Natural killer cell (primary cell): ENCODE data around the gene BCAS3. TPM values are rescaled to one million over a fixed set of nuclear protein-coding genes. Genes with fewer than 3 reads are reported as not detected.
A peak's percentile ranks its signal among the peaks of the same experiment; 100 is the strongest.

Experiments used
- ATAC-seq, 3 donors: fragments of 150-1000 bp in 2 of 3; fragments of 200-7000 bp in 1 of 3; cut with Tn5 transposase; 1 replicate in 1 of 3; 2 replicates in 2 of 3; pipeline ENCODE4 v1.10.0; 2021; ENCODE audit warnings: mild to moderate bottlenecking in 2 of 3, moderate library complexity in 2 of 3
- DNase-seq, 2 donors: peaks; one replicate each; pipeline versions ENCODE4 v3.0.0 to v3.0.0-alpha.2; 2013 to 2021; ENCODE audit warnings: mixed read lengths in 1 of 2
- H3K27ac ChIP-seq: one replicate; pipeline ENCODE4 v1.5.1; 2013; ENCODE audit warnings: mild to moderate bottlenecking, low read length
- H3K27me3 ChIP-seq: one replicate; pipeline ENCODE4 v1.6.1; 2013; ENCODE audit warnings: low read length; ENCODE audit not compliant: control insufficient read depth, insufficient read depth
- H3K36me3 ChIP-seq: one replicate; pipeline ENCODE4 v1.6.1; 2013; ENCODE audit warnings: low read length; ENCODE audit not compliant: control insufficient read depth, insufficient read depth
- H3K4me1 ChIP-seq: one replicate; pipeline ENCODE4 v1.6.1; 2013; ENCODE audit warnings: low read length; ENCODE audit not compliant: control insufficient read depth, insufficient read depth
- H3K4me3 ChIP-seq: one replicate; pipeline ENCODE4 v1.5.1; 2013; ENCODE audit warnings: low read length
- H3K9me3 ChIP-seq: one replicate; pipeline ENCODE4 v1.6.1; 2013; ENCODE audit warnings: low read length; ENCODE audit not compliant: control insufficient read depth, insufficient read depth
- H3K27ac Mint-ChIP-seq, 2 donors: one replicate each; pipeline ENCODE4 v1.8.0; 2022; ENCODE audit warnings: mild to moderate bottlenecking in 2 of 2, mixed read lengths in 2 of 2, moderate library complexity in 1 of 2
- H3K27me3 Mint-ChIP-seq, 2 donors: one replicate each; pipeline ENCODE4 v1.8.0; 2022; ENCODE audit warnings: low read depth in 2 of 2, mixed read lengths in 2 of 2
- H3K36me3 Mint-ChIP-seq: one replicate; pipeline ENCODE4 v1.8.0; 2022; ENCODE audit warnings: mixed read lengths
- H3K4me1 Mint-ChIP-seq, 2 donors: one replicate each; pipeline ENCODE4 v1.8.0; 2022; ENCODE audit warnings: mixed read lengths in 2 of 2
- H3K4me3 Mint-ChIP-seq: one replicate; pipeline ENCODE4 v1.8.0; 2022; ENCODE audit warnings: mild to moderate bottlenecking, moderate library complexity, mixed read lengths
- H3K9me3 Mint-ChIP-seq, 2 donors: one replicate each; pipeline ENCODE4 v1.8.0; 2022; ENCODE audit warnings: mixed read lengths in 2 of 2
- WGBS: methylation state at CpG from one replicate; pipeline ENCODE4 v1.1.7; 2013; ENCODE audit warnings: missing lambda C conversion rate; ENCODE audit not compliant: insufficient coverage; 5-methylcytosine and 5-hydroxymethylcytosine counted together
- intact Hi-C: fragments of 100-400 bp; cut with micrococcal nuclease; formaldehyde crosslinking; loops from one replicate; pipeline ENCODE4 v1.14.2; 2022
- total RNA-seq, 4 donors: library from RNA; stranded (reverse); fragments of 120-200 nt in 1 of 4; gene quantifications; one replicate each; pipeline versions ENCODE4 v1.2.3 to v1.2.4, GENCODE V29; 2013 to 2022
- TF ChIP-seq, protein P1 (sequence below): fragments of 200-600 bp; IDR thresholded peaks from one replicate; pipeline ENCODE4 v1.8.0; 2022; ENCODE audit warnings: antibody characterized with exemption

The BCAS3 gene
- total RNA-seq, 3 donors from 2014 or later (not counting 1 experiment from before 2014, with no cell fraction given), result 60.5 to 87.8 (median 72.0) TPM

DNA sequence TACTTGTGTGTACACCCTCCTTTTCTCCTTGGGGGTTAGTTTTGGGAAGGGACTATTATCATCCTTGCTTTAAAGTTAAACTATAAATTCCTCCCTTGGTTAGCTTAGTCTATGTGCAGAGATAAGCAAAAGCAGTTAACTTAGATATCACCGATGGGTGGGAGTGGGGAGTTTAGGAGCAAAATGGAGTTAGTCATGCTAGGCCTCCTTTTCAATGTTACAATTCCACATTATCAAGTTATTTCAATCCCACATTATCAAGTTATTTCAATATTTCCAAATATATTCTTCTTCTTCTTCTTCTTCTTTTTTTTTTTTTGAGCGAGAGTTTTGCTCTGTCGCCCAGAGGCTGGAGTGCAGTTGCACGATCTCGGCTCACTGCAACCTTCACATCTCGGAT lies 1.7 kb upstream of the BCAS3 start:
- Histone ChIP-seq H3K27me3 (no peaks in the 10 kb centered on the region), H3K4me3 (no peak overlapping the region), H3K4me1 (peaks cover 10% of the 10 kb centered on the region), H3K27ac (no peak overlapping the region), H3K36me3 (no peaks in the 10 kb centered on the region), H3K9me3 (no peaks in the 10 kb centered on the region)
- intact Hi-C loops, result loop anchor here (2.0 kb wide), 1 partner anchor 75 kb away; the partner anchor contains the start of gene PPM1D
- 94% methylated on average over 5 of the region's 6 CpGs for WGBS
- peak overlapping the region; percentile 70 for H3K4me3 Mint-ChIP-seq
- ATAC-seq, result no peak
- H3K27ac Mint-ChIP-seq, result peak overlapping the region in 1 of 2 donors; percentile 21
- no peaks in the 10 kb centered on the region for H3K27me3 Mint-ChIP-seq
- no peaks in the 10 kb centered on the region for H3K36me3 Mint-ChIP-seq
- peaks cover 20 to 31% of the 10 kb centered on the region in 2 donors for H3K4me1 Mint-ChIP-seq
- TF ChIP-seq, protein P1, sequence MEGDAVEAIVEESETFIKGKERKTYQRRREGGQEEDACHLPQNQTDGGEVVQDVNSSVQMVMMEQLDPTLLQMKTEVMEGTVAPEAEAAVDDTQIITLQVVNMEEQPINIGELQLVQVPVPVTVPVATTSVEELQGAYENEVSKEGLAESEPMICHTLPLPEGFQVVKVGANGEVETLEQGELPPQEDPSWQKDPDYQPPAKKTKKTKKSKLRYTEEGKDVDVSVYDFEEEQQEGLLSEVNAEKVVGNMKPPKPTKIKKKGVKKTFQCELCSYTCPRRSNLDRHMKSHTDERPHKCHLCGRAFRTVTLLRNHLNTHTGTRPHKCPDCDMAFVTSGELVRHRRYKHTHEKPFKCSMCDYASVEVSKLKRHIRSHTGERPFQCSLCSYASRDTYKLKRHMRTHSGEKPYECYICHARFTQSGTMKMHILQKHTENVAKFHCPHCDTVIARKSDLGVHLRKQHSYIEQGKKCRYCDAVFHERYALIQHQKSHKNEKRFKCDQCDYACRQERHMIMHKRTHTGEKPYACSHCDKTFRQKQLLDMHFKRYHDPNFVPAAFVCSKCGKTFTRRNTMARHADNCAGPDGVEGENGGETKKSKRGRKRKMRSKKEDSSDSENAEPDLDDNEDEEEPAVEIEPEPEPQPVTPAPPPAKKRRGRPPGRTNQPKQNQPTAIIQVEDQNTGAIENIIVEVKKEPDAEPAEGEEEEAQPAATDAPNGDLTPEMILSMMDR, result no peak
- peaks cover 0 to 2% of the 10 kb centered on the region in 2 donors for H3K9me3 Mint-ChIP-seq
- DNase-seq, result no peak

DNA sequence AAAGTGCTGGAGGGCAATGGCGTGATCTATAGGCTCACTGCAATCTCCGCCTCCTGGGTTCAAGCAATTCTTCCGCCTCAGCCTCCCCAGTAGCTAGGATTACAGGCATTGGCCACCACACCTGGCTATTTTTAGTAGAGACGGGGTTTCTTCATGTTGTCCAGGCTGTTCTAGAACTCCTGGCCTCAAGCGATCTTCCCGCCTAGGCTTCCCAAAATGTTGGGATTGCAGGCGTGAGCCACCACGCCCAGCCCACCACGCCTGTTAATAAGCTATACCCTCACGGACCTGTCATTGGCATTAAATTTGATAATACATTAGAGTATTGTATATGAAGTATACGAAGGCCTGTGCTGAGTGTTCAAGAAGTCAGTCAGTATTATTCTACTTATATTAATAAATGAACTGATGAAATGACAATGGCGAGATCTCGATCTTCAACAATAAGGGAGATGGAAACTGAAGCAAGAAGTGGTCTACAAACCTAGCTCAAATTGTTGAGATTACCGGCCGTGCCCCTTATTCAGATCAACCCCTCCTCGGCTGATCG lies 818 bp upstream of the BCAS3 start:
- 41% methylated on average over 12 of the region's 17 CpGs for WGBS
- H3K27ac Mint-ChIP-seq, result peak overlapping the region; percentile 97 to 100
- H3K9me3 Mint-ChIP-seq, result peaks cover 0 to 2% of the 10 kb centered on the region in 2 donors
- Histone ChIP-seq H3K27ac (peak overlapping the region; percentile 83), H3K27me3 (no peaks in the 10 kb centered on the region), H3K4me1 (peaks cover 10% of the 10 kb centered on the region), H3K36me3 (no peaks in the 10 kb centered on the region), H3K9me3 (no peaks in the 10 kb centered on the region), H3K4me3 (peak overlapping the region; percentile 92)
- H3K36me3 Mint-ChIP-seq, result no peaks in the 10 kb centered on the region
- TF ChIP-seq, protein P1, result no peak
- H3K4me3 Mint-ChIP-seq, result peak overlapping the region; percentile 96
- ATAC-seq (no peak), DNase-seq (no peak)
- peaks cover 20 to 31% of the 10 kb centered on the region in 2 donors for H3K4me1 Mint-ChIP-seq
- no peaks in the 10 kb centered on the region for H3K27me3 Mint-ChIP-seq
- intact Hi-C loops, result loop anchor here (1.0 to 2.0 kb wide), 2 partner anchors 76 to 152 kb away; partner anchors contain the start of gene PPM1D

DNA sequence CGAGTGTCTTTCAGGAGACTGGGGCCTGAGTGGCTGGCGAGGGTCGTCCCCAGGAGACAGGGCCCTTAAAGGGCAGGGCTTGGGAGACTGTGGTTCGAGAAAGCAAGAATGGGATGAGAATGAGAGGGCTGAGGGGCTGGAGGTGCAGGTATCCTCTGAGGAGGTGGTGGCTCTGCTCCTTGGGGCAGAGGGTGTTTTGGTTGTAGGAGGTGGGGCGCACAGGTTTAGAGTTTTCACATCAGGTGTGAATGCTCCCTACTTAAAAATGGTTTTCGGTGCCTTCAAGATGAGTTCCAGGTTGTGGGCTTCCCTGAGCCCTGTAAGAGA lies 430 bp downstream of the BCAS3 start:
- TF ChIP-seq, protein P1, result no peak
- Mint-ChIP-seq H3K27ac (peak overlapping the region; percentile 97 to 100), H3K4me3 (peak overlapping the region; percentile 96), H3K27me3 (no peaks in the 10 kb centered on the region), H3K9me3 (peaks cover 0 to 2% of the 10 kb centered on the region in 2 donors), H3K4me1 (peaks cover 20 to 31% of the 10 kb centered on the region in 2 donors), H3K36me3 (no peaks in the 10 kb centered on the region)
- Histone ChIP-seq H3K4me3 (peak overlapping the region; percentile 92), H3K4me1 (peaks cover 10% of the 10 kb centered on the region), H3K36me3 (peaks cover 2% of the 10 kb centered on the region), H3K27ac (peak overlapping the region; percentile 83), H3K9me3 (no peaks in the 10 kb centered on the region), H3K27me3 (no peaks in the 10 kb centered on the region)
- intact Hi-C loops, result no loop called here
- DNase-seq, result no peak
- WGBS, result 3% methylated on average over 6 of the region's 6 CpGs
- no peak for ATAC-seq

DNA sequence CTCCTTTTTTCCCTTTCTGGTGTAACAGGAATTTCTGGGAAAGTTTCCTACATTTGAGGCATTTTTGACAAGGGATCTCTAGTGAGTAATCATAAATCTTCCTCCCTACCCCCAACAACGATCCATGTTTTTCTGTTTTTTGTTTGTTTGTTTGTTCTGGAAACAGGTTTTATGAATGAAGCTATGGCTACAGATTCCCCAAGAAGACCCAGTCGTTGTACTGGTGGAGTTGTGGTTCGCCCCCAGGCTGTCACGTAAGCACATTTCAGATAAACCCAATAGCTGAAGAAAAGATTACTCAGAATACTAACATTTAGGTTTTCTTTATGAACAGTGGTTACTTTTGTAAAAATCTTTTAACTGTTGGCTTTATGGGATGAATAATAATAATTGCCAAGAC lies 1.6 kb downstream of the BCAS3 start:
- H3K9me3 Mint-ChIP-seq, result peaks cover 0 to 2% of the 10 kb centered on the region in 2 donors
- Histone ChIP-seq H3K4me3 (no peak overlapping the region), H3K27me3 (no peaks in the 10 kb centered on the region), H3K9me3 (no peaks in the 10 kb centered on the region), H3K4me1 (peaks cover 10% of the 10 kb centered on the region), H3K27ac (no peak overlapping the region), H3K36me3 (peaks cover 10% of the 10 kb centered on the region)
- DNase-seq (no peak), ATAC-seq (no peak)
- peaks cover 20 to 31% of the 10 kb centered on the region in 2 donors for H3K4me1 Mint-ChIP-seq
- TF ChIP-seq, protein P1, result no peak
- H3K4me3 Mint-ChIP-seq, result peak overlapping the region; percentile 72
- H3K27me3 Mint-ChIP-seq, result no peaks in the 10 kb centered on the region
- H3K36me3 Mint-ChIP-seq, result no peaks in the 10 kb centered on the region
- WGBS, result 71% methylated on average over 1 of the region's 4 CpGs
- no peak overlapping the region for H3K27ac Mint-ChIP-seq
- intact Hi-C loops, result no loop called here
